ENCODE measurements around the gene GOLPH3. TPM values are rescaled to one million over a fixed set of nuclear protein-coding genes. Genes with fewer than 3 reads are reported as not detected.

Gene GOLPH3
- total and polyA plus RNA-seq, 9 donors: 54.2 to 88.9 (median 80.2) TPM

GRCh38 chr5:32168460-32169033, 5.6 kb downstream of the GOLPH3 start:
- no peak for DNase-seq

GRCh38 chr5:32165597-32165996, 8.5 kb downstream of the GOLPH3 start:
- Histone ChIP-seq H3K4me3 (no peak overlapping the region), H3K27ac (no peak overlapping the region), H3K27me3 (no peaks in the 10 kb centered on the region), H3K36me3 (no peaks in the 10 kb centered on the region), H3K4me1 (ENCODE audit: insufficient read depth) (peaks cover 13% of the 10 kb centered on the region), H3K9me3 (no peaks in the 10 kb centered on the region)
- WGBS, 3 donors: 43 to 51% (median 45%) methylated on average over 3 of the region's 3 CpGs
- no peak for DNase-seq
- intact Hi-C loops (cut with DNase I): no loop called here
- no peak for TF ChIP-seq CTCF (IDR thresholded peaks at IDR 0.05)
- TF ChIP-seq EP300 (IDR thresholded peaks at IDR 0.05): no peak
- TF ChIP-seq POLR2A (IDR thresholded peaks at IDR 0.05): no peak

More at GRCh38 chr5:32168460-32169033, 5.6 kb downstream of the GOLPH3 start:
- intact Hi-C loops (cut with DNase I): no loop called here
- Histone ChIP-seq H3K27me3 (no peaks in the 10 kb centered on the region), H3K9me3 (no peaks in the 10 kb centered on the region), H3K27ac (no peak overlapping the region), H3K4me3 (no peak overlapping the region), H3K4me1 (ENCODE audit: insufficient read depth) (peaks cover 13% of the 10 kb centered on the region), H3K36me3 (no peaks in the 10 kb centered on the region)
- WGBS, 3 donors: 56 to 61% (median 57%) methylated on average over 9 of the region's 9 CpGs
- TF ChIP-seq CTCF (IDR thresholded peaks at IDR 0.05) (no peak), EP300 (IDR thresholded peaks at IDR 0.05) (no peak), POLR2A (IDR thresholded peaks at IDR 0.05) (no peak)

- no peak for TF ChIP-seq CTCF (IDR thresholded peaks at IDR 0.05)
- TF ChIP-seq POLR2A (IDR thresholded peaks at IDR 0.05): no peak
- no peak for TF ChIP-seq EP300 (IDR thresholded peaks at IDR 0.05)
- intact Hi-C loops (cut with DNase I): no loop called here
- no peak for DNase-seq
- Histone ChIP-seq H3K27me3 (no peaks in the 10 kb centered on the region), H3K36me3 (no peaks in the 10 kb centered on the region), H3K27ac (no peak overlapping the region), H3K4me1 (ENCODE audit: insufficient read depth) (peaks cover 12% of the 10 kb centered on the region), H3K9me3 (no peaks in the 10 kb centered on the region), H3K4me3 (no peak overlapping the region)
- WGBS, 3 donors: 26 to 32% (median 31%) methylated on average over 2 of the region's 2 CpGs
Observed at GRCh38 chr5:32163785-32164184, 10.3 kb downstream of the GOLPH3 start.

- Histone ChIP-seq H3K27ac (no peak overlapping the region), H3K4me1 (ENCODE audit: insufficient read depth) (peaks cover 16% of the 10 kb centered on the region), H3K4me3 (no peak overlapping the region), H3K36me3 (no peaks in the 10 kb centered on the region), H3K9me3 (no peaks in the 10 kb centered on the region), H3K27me3 (no peaks in the 10 kb centered on the region)
- WGBS, 3 donors: 66 to 83% (median 73%) methylated on average over 5 of the region's 5 CpGs
- no peak for DNase-seq
- intact Hi-C loops (cut with DNase I): no loop called here
- no peak for TF ChIP-seq CTCF (IDR thresholded peaks at IDR 0.05)
- no peak for TF ChIP-seq EP300 (IDR thresholded peaks at IDR 0.05)
- no peak for TF ChIP-seq POLR2A (IDR thresholded peaks at IDR 0.05)
Observed at GRCh38 chr5:32163053-32163452, 11.1 kb downstream of the GOLPH3 start.

Data from ovary (tissue), 9 donors.